Gastrocnemius medialis (tissue), 4 donors: ENCODE data around the gene SBF1.

ENCODE experiments used
- POLR2A ChIP-seq, 2 donors: fragments of 450-650 bp; IDR thresholded peaks; one replicate each; pipeline ENCODE4 v1.6.1; 2017; ENCODE audit warnings: antibody characterized with exemption in 2 of 2, mild to moderate bottlenecking in 2 of 2, moderate library complexity in 2 of 2
- TF ChIP-seq, protein P1 (sequence below), 5 experiments: fragments of 450-650 bp in 3 of 5; fragments of 200-600 bp in 2 of 5; sonication (generic) in 2 of 5; IDR thresholded peaks in 4 of 5; conservative IDR thresholded peaks in 1 of 5; 1 replicate in 4 of 5; 2 replicates in 1 of 5; pipeline ENCODE4 v1.5.1; 2016 to 2019; ENCODE audit warnings: antibody characterized with exemption in 5 of 5, mild to moderate bottlenecking in 3 of 5, moderate library complexity in 3 of 5

DNA sequence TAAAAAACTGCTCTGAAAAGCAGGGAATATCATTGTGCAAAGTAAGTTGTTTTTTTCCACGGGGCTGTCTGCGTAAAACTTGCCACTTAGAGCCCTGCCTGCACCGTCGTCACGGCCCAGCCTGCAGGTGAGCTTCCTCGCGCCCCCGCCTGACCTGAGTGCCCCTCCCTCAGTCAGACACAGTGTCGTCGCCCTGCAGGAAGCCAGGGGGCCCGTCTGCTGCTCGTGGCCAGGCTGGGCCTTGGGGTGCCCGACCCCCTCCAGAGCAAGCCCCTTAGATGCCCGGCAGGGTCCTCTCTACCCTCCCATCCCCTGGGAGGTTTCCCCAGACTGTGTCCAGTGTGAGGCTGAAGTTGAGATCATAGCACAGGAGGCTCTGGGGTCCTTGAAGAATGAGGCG, 31.6 kb downstream of the SBF1 start:
- TF ChIP-seq, protein P1, sequence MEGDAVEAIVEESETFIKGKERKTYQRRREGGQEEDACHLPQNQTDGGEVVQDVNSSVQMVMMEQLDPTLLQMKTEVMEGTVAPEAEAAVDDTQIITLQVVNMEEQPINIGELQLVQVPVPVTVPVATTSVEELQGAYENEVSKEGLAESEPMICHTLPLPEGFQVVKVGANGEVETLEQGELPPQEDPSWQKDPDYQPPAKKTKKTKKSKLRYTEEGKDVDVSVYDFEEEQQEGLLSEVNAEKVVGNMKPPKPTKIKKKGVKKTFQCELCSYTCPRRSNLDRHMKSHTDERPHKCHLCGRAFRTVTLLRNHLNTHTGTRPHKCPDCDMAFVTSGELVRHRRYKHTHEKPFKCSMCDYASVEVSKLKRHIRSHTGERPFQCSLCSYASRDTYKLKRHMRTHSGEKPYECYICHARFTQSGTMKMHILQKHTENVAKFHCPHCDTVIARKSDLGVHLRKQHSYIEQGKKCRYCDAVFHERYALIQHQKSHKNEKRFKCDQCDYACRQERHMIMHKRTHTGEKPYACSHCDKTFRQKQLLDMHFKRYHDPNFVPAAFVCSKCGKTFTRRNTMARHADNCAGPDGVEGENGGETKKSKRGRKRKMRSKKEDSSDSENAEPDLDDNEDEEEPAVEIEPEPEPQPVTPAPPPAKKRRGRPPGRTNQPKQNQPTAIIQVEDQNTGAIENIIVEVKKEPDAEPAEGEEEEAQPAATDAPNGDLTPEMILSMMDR (IDR thresholded peaks at IDR 0.05 in 4 of 5, conservative IDR thresholded peaks at IDR 0.05 in 1 of 5), result no peak
- TF ChIP-seq POLR2A (IDR thresholded peaks at IDR 0.05), result no peak
